Ecto neural progenitor cell (in vitro differentiated cells): ENCODE data around the gene RPS6KB1.
A peak's percentile ranks its signal among the peaks of the same experiment; 100 is the strongest.
"Not testable (repeated sequence)": the region's sequence is repeated elsewhere in the genome, so short reads cannot be mapped to it uniquely, and the experiment has no call there.

Source experiments
- DNase-seq: peaks from one replicate; pipeline ENCODE4 v3.0.0-alpha.2; 2018; ENCODE audit warnings: low spot score

RPS6KB1 gene

DNA sequence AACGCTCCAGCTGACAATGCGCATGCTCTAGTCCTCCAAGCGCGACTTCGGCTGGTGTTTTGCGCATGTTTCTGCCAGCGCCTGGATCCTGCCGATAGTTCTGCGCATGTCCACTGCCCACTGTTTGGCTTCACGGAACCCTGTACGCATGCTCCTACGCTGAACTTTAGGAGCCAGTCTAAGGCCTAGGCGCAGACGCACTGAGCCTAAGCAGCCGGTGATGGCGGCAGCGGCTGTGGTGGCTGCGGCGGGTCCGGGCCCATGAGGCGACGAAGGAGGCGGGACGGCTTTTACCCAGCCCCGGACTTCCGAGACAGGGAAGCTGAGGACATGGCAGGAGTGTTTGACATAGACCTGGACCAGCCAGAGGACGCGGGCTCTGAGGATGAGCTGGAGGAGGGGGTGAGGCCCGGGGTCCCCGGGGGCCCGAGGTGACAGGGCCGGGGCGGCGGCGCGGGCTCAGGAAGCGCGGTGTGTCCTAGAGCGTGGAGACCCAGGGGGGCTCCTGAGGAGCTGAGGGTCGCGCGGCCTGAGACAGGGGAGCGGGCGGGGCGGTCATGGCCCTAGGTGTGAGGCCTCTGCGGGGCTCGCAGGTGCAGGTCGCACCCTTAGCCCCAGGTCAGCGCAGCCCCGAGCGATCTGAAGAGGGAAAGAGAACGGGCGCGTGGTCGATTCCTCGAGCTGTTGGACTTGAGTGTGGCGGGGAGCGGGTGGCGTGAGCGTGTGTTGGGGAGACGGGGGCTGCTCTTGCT, at the start of gene RPS6KB1, which contains the start of gene TUBD1:
TSS of gene RPS6KB1 (plus strand) at position 198 of the 752 bp plus-strand sequence. CDS start at position 262, 64 bp downstream.
TSS of gene TUBD1 (minus strand) at position 20 of the 752 bp plus-strand sequence. CDS start 1,941 bp downstream, outside the sequence.
- DNase-seq: peak; percentile 99

DNA sequence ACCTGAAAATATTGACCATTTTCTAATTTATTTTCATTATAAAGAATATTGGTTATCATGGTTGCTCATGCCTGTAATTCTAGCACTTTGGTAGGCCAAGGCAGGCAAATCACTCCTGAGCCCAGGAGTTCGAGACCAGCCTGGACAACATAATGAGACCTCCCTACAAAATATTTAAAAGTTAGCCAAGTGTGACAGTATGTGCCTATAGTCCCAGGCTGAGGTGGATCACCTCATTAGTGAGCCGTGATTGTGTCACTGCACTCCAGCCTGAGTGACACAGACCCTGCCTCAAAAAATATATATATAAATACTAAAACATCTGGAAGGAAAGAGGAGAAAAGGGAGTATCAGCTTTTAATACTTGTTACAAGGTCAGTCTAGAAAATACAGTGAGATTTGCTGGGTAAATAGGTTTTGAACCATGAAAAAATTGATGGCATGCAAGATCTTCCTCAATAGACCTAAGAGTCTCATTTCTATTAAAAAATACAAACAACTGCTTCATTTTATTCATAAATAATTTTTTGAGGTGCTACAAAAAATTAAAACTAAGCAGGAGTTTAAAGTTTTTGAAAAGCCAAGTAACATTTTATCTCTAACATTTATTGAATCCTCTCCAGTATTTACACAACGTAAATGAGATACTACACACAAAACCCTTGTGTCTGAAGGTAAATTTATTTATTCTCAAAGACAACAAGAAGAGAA, 47.9 kb upstream of the RPS6KB1 start:
- no peak for DNase-seq

DNA sequence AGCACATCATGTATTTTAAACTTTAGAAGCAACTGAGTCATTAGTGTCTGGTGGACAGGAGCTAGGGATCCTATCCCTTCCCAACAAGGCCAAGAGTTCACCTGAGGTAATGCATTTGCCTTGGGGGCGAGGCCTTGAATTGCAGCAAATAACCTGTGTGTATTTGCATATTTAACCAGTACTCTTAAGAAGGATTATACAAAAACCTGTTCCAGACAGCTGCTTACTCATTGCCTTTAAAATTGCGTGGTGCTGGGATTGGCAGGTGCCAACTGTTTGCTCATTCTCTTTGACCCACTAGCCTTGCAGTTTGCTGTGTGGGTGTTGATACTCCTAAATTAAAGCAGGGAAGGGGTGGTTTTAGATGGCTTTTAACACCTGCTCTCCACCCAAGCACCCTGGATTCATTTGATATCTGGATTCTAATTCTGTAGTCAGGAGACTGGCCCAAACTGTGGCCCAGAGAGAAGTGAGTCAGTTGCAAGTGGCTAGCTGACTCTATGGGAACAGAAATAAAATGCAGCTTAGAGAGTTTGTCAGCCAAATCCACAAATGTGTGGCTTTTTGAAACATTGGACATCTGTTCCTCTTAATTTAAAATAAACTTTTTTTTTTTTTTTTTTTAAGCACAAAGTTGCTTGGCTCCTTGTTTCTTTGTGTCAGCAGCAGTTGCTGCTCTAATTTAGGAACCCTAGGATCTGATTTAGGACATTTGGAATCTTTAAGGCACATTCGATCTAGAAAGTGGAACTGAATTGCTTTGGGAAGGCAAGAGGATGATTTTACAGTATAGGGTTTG, 47.1 kb upstream of the RPS6KB1 start:
- DNase-seq: no peak

DNA sequence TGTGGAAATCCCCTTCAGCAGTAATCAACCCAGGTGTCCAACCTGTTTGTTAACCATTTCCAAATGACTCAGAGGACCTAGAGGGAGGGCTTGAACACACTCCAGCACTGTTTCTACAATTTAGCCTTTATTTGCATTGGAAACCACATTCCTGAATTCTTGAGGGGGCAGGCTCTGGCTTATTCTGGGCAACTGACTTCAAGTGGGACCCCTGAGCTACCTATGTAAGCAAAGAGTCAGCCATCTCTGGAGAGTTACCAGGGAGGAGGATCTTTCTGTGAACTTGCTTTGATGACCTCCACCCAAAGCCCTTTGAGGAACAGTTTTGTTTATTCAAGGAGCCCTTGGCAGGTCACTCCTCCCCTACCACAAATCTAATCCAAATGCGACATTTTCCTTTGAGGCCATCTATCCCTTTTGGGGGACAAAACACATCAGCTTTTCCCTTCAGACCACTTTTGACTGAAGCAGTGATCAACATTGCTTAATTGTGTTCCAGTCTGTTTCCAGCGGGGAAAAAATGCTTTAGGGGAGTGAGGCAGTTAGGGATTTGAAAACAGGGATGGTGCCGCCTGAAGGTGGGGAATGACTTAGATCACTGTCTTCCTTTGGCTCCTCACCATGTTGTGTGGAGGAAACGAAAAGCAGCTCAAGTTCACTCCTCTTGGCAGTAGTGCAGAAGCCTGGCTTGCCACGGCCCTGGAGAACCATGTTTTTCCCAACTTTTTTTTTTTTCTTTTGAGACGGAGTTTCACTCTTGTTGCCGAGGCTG, 46.3 kb upstream of the RPS6KB1 start:
- no peak for DNase-seq

DNA sequence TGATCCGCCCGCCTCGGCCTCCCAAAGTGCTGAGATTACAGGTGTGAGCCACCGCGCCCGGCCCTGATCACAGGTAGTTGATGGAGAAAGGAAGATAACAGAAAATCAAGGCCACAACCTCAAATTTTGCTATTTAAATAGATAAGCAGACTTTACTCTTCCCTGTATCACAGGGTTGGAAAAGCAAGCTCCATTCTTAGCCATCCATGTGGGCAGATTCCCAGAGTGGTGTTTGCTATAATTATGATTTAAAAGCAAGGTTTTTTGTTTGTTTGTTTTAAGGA, 44.6 kb upstream of the RPS6KB1 start:
- DNase-seq: no peak

DNA sequence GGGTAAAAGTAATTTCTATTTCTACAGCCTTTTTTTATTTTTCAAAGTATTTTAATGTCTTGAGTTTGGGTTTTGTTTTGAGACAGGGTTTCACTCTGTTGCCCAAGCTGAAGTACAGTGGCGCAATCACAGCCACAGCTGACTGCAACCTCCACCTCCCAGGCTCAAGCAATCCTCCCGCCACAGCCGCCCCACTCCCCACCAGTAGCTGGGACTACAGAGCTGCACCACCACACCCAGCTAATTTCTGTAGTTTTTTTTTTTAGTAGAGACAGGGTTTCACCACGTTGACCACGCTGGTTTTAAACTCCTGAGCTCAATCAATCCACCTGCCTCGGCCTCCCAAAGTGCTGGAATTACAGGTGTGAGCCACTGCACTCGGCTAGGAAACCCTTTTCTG, 44.1 kb upstream of the RPS6KB1 start:
- DNase-seq: no peak

DNA sequence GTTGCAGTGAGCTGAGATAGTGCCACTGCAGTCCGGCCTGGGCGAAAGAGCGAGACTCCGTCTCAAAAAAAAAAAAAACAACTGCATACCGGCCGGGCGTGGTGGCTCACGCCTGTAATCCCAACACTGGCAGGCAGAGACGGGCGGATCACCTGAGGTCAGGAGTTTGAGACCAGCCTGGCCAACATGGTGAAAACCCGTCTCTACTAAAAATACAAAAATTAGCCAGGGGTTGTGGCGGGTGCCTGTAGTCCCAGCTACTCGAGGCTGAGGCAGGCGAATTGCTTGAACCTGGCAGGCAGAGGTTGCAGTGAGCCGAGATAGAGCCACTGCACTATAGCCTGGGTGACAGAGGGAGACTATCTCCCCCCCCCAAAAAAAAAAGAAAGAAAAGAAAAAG, 42.6 kb upstream of the RPS6KB1 start:
- DNase-seq: not testable (repeated sequence)

DNA sequence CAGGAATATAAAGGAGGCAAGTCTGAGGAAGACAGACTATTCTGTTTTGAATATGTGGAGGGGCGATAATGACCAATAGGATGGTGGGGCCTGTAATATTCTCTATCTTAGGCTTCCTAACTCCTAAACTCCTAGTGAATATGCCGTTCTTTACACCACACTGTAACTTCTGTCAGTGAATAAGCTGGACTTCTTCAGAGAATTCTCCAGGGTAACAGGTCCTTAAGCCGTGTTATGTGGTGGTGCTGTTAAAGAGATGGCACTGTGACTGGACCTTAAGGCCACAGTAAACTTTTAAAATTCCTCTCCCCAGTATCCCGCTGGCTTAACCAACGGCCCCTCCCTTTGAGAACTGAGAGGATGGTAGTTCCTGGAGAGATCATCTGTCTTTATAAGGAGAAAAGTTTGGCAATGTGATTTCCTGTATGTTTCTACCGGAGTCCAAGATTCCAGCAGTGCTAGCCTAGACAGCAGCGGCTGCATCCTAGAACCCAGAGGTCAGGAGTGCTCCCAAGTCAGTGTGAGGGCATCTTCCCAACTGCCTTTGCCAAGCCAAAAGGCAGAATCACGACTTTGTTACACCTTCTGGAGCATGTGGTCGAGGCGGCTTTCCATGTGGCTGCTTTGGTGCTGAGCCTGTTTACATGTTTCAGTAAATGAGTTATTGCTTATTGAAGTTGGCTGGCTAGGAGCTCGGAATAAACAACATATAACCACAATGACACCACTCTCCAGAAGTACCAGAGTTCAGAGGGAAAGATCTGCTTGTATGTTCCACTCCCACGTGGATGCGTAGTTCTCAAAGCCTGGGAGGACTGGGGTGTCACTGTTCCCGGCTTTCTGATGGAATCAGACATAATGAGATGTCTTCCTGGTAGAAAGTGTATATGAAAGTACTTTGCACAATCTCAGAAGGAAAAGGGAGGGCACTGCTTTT, 41.2 kb upstream of the RPS6KB1 start:
- DNase-seq: no peak

DNA sequence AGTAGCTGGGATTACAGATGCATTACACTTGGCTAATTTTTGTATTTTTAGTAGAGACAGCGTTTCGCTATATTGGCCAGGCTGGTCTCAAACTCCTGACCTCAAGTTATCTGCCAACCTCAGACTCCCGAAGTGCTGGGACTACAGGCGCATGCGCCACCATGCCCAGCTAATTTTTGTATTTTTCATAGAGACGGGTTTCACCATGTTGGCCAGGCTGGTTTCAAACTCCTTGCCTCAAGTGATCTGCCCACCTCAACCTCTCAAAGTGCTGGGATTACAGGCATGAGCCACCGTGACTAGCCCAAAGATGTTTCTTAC, 40.1 kb upstream of the RPS6KB1 start:
- not testable (repeated sequence) for DNase-seq

DNA sequence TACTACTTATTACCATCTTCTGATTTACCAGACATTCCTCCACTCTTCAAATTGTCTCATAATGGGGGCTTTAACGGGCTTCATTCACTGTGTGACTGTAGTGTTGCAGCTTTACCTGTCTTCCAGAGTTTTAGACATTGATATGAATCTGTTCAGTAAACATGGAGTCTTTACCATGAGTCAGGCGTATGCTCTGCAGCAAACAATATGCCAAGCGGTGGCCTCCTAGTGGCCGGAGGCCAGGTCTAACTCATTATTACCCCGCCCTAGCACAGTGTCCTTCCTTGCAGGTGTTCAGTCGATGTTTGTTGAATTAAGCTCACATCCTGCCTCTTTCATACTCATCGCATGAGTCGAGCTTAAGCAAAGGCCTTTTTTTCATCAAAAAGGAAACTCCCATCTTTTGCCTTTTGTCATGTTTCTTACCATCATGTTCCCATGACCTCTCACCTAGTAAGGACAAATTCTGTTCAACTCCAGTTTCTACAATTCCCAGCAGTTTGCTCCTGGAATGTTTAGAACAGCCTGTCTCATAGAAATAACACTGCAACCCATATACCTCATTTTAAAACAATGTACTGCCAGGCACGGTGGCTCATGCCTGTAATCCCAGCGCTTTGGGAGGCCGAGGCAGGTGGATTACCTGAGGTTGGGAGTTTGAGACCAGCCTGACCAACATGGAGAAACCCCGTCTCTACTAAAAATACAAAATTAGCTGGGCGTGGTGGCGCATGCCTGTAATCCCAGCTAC, 39.6 kb upstream of the RPS6KB1 start:
- DNase-seq: no peak

DNA sequence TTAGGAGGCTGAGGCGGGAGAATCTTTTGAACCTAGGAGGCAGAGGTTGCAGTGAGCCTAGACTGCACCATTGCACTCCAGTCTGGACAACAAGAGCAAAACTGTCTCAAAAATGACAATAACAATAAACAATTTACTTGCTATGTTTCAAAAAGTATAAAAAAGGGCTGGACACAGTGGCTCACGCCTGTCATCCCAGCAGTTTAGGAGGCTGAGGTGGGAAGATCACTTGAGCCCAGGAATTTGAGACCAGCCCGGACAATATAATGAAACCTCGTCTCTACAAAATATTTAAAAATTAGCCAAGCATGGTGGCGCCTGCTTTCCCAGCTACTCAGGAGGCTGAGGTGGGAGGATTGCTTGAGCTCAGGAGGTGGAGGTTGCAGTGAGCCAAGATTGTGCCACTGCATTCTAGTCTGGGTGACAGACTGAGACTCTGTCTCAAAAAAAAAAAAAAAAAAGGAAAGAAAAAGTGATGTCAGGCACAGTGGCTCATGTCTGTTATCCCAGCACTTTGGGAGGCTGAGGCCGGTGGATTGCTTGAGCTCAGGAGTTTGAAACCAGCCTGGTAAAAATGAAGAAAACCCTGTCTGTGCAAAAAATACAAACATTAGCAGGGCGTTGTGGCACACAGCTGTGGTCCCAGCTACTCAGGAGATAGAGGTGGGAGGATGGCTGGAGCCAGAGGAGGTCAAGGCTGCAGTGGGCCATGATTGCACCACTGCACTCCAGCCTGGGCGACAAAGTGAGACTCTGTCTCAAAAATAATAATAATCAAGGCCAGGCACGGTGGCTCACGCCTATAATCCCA, 38.8 kb upstream of the RPS6KB1 start:
- not testable (repeated sequence) for DNase-seq

DNA sequence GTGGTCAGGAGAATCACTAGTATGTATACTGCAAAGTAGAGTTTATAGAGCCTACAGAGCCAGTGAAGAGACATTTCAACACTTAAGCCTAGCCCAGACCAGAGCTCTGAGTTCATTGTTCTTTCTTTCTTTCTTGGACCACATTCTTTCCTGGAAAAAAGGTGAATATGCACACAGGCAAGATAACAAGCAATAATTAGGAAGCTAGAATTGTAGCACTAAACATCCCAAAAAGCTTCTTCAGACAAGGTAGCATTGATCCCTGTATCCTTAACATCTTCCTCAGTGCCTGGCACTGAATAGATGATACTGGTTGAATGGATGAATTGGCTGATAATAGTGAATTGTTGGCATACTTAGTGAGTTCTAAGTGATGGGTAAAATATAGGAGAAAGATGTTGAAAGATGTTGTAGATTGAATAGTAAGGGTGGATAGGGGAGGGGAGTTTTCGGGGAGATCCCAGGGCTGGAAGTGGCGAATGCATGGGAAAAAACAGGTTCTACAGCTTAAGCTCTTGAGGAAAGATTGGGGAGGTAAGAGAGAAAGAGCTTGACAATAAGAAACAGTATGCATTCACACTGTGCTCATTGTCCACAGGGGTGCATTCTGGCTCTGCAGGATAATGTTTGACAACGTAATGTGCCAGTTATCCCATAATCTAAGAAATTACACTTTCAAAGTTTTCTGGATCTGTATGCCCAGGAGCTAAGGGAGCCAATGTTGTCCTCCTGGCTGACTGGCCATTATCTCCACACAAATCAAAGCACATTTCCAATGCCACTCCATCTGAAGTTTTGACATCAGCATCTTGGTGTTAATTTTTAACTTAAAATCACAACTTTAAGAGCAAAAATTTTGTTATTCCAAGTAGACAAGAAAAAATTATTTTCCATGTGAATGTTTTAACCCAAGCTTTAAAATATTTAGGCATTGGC, 35.8 kb upstream of the RPS6KB1 start:
- DNase-seq: no peak

DNA sequence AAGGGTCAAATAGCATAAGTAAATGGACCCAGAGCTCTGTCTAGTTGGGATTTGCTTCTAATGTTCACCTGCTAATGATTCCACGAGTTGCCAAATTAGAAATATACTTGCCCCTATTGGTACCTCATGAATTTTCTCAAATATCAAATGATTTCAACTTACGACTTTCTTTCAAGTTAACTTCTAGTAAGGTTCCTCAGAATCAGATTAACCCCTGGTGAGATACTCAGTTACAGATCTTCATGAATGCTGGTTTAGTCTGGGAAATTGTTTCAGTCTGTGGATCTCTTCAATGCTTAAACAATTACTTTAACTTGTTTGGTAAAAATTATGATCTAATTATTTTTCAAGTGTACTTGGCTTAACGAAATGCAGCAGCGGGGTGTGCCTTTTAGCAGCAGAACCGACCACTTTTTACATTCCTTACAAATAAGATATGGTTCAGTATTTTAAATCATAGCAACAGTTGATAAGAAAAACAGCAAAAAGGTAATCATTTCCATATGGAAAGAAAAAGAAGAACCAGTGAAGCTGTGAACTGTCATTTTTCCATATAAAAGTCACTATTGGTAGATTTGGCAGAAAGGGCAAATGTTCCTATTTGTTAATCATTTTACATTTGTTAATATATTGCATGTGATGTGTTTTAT, 34.6 kb upstream of the RPS6KB1 start:
- DNase-seq: no peak

DNA sequence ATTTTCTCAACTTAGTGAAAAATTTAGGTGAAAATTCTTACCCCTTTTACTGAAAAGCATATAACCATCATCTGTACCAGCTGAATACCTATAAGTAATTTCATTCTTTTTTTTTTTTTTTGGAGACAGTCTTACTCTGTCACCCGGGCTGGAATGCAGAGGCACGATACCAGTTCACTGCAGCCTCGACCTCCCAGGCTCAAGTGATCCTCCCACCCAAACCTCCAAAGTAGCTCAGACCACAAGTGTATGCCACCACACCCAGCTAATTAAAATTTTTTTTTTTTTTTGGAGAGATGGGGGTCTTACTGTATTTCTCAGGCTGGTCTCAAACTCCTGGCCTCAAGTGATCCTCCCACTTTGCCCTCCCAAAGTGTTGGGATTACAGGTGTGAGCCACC, 34.0 kb upstream of the RPS6KB1 start:
- DNase-seq: no peak

DNA sequence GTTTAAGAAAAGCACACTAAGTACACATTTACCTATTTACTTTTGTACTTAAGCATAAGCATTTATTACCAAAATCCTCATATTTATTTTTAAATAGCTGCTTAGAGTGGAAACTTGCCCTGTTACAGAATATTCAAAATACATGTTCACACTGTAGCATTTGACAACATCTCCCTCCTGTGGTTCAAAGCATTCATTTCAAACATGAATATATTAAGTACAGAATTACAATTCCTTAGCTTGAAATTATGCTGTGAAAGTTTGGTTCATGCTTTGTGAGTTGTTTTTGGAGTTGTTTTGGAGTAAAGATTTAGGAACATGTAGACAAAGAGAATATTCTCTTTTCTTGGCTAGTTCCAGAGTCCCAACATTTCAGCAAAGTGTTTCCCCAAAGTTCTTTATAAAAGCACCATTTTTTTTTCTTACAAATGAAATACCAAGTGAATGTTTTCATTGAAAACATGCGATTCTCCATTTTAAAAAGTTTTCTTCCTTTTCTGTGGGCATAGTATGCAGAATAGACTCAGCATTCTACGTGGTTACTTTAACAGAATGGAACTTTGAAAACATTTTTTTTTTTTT, 33.4 kb upstream of the RPS6KB1 start:
- DNase-seq: no peak

DNA sequence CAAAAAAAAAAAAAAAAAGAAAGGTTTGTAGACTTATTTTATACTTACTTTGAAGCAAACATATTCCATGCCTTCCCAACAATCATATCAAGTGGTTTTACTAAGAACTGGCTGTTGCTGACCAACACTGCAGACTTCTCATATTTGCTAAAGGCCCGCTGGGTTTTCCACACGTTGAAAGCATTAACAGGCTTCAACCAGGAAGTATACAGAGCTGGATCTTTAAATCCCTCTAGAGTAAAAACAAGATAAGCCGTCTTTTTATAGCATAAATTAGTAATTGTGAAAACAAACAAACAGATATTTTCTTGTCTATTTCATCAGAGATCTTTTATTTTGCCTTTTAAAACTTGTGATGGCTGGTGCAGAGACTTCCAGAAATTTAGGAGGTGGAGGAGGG, 29.3 kb upstream of the RPS6KB1 start:
- no peak for DNase-seq

DNA sequence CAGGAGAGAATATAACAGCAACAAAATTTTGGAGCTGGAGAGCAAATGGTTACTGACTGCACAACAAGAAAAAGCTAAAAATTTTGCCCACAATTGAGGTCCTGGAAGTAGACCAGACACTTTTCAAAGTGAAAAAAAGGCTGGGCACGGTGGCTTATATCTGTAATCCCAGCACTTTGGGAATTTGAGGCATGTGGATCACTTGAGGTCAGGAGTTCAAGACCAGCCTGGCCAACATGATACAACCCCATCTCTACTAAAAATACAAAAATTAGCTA, 23.0 kb upstream of the RPS6KB1 start:
- no peak for DNase-seq

DNA sequence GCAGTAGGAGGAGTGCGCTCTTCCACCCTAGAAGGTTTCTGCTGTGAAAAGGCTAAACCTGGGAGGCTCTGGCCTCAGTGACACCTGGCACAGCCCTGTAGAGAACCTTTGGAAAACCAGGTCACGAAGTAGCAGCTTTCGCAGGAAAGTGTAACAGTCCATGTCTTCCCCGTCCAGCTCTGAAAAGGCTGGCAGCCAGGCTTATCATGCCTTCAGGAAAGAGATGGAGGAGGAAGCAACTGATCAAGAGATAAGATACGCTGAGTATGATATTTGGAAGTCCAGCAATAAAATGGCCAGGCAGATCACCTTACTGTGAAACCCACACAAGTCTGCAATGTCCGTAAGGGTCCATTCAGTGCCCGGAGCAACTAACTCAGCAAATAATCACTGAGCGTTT, 22.4 kb upstream of the RPS6KB1 start:
- no peak for DNase-seq
